Measurements from ENCODE around the gene SPN. TPM values are rescaled to one million over a fixed set of nuclear protein-coding genes. Genes with fewer than 3 reads are reported as not detected.
A peak's percentile ranks its signal among the peaks of the same experiment; 100 is the strongest.
"Not testable (repeated sequence)": the region's sequence is repeated elsewhere in the genome, so short reads cannot be mapped to it uniquely, and the experiment has no call there.

SPN gene
- total and polyA plus RNA-seq, 2 of the 4 experiments (the other 2 are of a cell fraction), result not detected

- H3K9ac ChIP-seq (ENCODE audit: low read depth, low read length); H3K27me3 ChIP-seq (ENCODE audit: control insufficient read depth, insufficient read depth, low read length); H2AFZ ChIP-seq (replicated peaks; ENCODE audit: low read length, poor library complexity); H4K20me1 ChIP-seq (ENCODE audit: insufficient read depth, low read length); H2BK120ac ChIP-seq (ENCODE audit: low read depth, low read length); H3K23ac ChIP-seq (ENCODE audit: low read depth, low read length); H2BK5ac ChIP-seq (ENCODE audit: low read depth, low read length, poor library complexity, severe bottlenecking); H3K27ac ChIP-seq (ENCODE audit: insufficient read depth, low read length); H3K79me1 ChIP-seq (ENCODE audit: low read depth in 1 of 2, low read length in 2 of 2); H3K4ac ChIP-seq (ENCODE audit: low read depth, low read length); H4K91ac ChIP-seq (ENCODE audit: insufficient read depth, low read depth, low read length); dilution Hi-C loops (cut with HindIII; ENCODE audit: low sequenced_read_pairs, unreplicated experiment); H4K8ac ChIP-seq (ENCODE audit: low read depth in 2 of 2, low read length in 2 of 2); H3K4me1 ChIP-seq (ENCODE audit: control insufficient read depth, insufficient read depth, low read length); H3K14ac ChIP-seq (replicated peaks; ENCODE audit: low read depth, low read length); H3K36me3 ChIP-seq (ENCODE audit: control insufficient read depth, insufficient read depth, low read length); H2AK5ac ChIP-seq (ENCODE audit: low read depth, low read length); H4K5ac ChIP-seq (ENCODE audit: low read depth, low read length); H3K4me3 ChIP-seq (ENCODE audit: insufficient read depth, low read depth, low read length); H3K9me1 ChIP-seq (ENCODE audit: insufficient read depth, low read length); H2BK20ac ChIP-seq (ENCODE audit: low read depth, low read length); POLR2A ChIA-PET (ENCODE audit: unreplicated experiment); intact Hi-C loops (cut with micrococcal nuclease); H3K18ac ChIP-seq (ENCODE audit: low read depth, low read length); H3K4me2 ChIP-seq (ENCODE audit: low read depth, low read length); H2AK9ac ChIP-seq (replicated peaks; ENCODE audit: low read depth, low read length, poor library complexity); CTCF ChIA-PET; H3K9me3 ChIP-seq (ENCODE audit: control insufficient read depth, insufficient read depth, low read length); BruUV-seq (replicated peaks); H3K56ac ChIP-seq (ENCODE audit: extremely low read depth, insufficient read depth, low read length); DNase-seq; H2BK15ac ChIP-seq (ENCODE audit: low read depth, low read length); ATAC-seq (ENCODE audit: low read depth): not testable (repeated sequence)
- in situ Hi-C loops (cut with MboI; ENCODE audit: low sequenced_read_pairs), result loop anchor here (10.0 kb wide), 1 partner anchor 59 kb away; no protein-coding TSS in a partner anchor
- WGBS, 2 experiments (ENCODE audit: extremely low coverage in 2 of 2, insufficient read length in 1 of 2), result no CpG with 5 or more reads among the region's 16 CpGs
These were observed 27.1 kb upstream of the SPN start for GRCh38 chr16:29635902-29636301.

DNA sequence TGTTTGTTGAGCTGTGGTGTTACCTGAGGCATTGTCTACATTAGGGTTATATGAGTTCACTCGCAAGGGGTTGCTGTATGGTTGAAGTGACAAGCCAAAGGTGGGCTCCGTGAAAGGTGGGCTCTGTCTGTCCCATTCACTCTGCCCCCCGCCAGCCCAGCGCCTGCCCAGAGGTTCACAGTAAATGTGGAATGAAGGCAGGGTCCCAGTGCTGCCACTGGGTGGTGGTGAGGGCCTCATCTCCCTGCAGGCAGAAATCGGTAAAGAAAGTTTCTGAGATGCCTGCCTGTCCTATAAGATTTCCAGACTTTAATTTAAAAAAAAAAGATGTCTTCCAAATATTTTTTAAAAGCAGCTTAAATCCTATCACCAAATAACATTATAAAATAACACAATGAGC is 26.7 kb upstream of the SPN start:
- POLR2A ChIA-PET (ENCODE audit: unreplicated experiment); CTCF ChIA-PET: not testable (repeated sequence)

More for the DNA sequence above, 26.7 kb upstream of the SPN start:
- intact Hi-C loops (cut with micrococcal nuclease); H3K9me1 ChIP-seq (ENCODE audit: insufficient read depth, low read length); H3K18ac ChIP-seq (ENCODE audit: low read depth, low read length); H3K56ac ChIP-seq (ENCODE audit: extremely low read depth, insufficient read depth, low read length); BruUV-seq (replicated peaks); H2AK9ac ChIP-seq (replicated peaks; ENCODE audit: low read depth, low read length, poor library complexity); H3K27ac ChIP-seq (ENCODE audit: insufficient read depth, low read length); H3K79me1 ChIP-seq (ENCODE audit: low read depth in 1 of 2, low read length in 2 of 2); H2AK5ac ChIP-seq (ENCODE audit: low read depth, low read length); H3K9me3 ChIP-seq (ENCODE audit: control insufficient read depth, insufficient read depth, low read length); dilution Hi-C loops (cut with HindIII; ENCODE audit: low sequenced_read_pairs, unreplicated experiment); H3K4ac ChIP-seq (ENCODE audit: low read depth, low read length); H2BK15ac ChIP-seq (ENCODE audit: low read depth, low read length); H2BK5ac ChIP-seq (ENCODE audit: low read depth, low read length, poor library complexity, severe bottlenecking); H3K9ac ChIP-seq (ENCODE audit: low read depth, low read length); H3K14ac ChIP-seq (replicated peaks; ENCODE audit: low read depth, low read length); H3K23ac ChIP-seq (ENCODE audit: low read depth, low read length); H3K4me1 ChIP-seq (ENCODE audit: control insufficient read depth, insufficient read depth, low read length); DNase-seq; H4K5ac ChIP-seq (ENCODE audit: low read depth, low read length); H2AFZ ChIP-seq (replicated peaks; ENCODE audit: low read length, poor library complexity); H4K91ac ChIP-seq (ENCODE audit: insufficient read depth, low read depth, low read length); H2BK120ac ChIP-seq (ENCODE audit: low read depth, low read length); H3K27me3 ChIP-seq (ENCODE audit: control insufficient read depth, insufficient read depth, low read length); H4K20me1 ChIP-seq (ENCODE audit: insufficient read depth, low read length); H3K4me2 ChIP-seq (ENCODE audit: low read depth, low read length); H3K36me3 ChIP-seq (ENCODE audit: control insufficient read depth, insufficient read depth, low read length); H3K4me3 ChIP-seq (ENCODE audit: insufficient read depth, low read depth, low read length); H2BK20ac ChIP-seq (ENCODE audit: low read depth, low read length); H4K8ac ChIP-seq (ENCODE audit: low read depth in 2 of 2, low read length in 2 of 2): not testable (repeated sequence)
- WGBS, 2 experiments (ENCODE audit: extremely low coverage in 2 of 2, insufficient read length in 1 of 2), result no CpG with 5 or more reads among the region's 5 CpGs
- in situ Hi-C loops (cut with MboI; ENCODE audit: low sequenced_read_pairs), result loop anchor here (10.0 kb wide), 1 partner anchor 58 kb away; no protein-coding TSS in a partner anchor
- ATAC-seq (ENCODE audit: low read depth), result peak; percentile 37; the same call in 1 of the 2 replicates

Data from IMR-90 (cell line).